ENCODE results near the gene MEGF9.

- TF ChIP-seq, protein P1, sequence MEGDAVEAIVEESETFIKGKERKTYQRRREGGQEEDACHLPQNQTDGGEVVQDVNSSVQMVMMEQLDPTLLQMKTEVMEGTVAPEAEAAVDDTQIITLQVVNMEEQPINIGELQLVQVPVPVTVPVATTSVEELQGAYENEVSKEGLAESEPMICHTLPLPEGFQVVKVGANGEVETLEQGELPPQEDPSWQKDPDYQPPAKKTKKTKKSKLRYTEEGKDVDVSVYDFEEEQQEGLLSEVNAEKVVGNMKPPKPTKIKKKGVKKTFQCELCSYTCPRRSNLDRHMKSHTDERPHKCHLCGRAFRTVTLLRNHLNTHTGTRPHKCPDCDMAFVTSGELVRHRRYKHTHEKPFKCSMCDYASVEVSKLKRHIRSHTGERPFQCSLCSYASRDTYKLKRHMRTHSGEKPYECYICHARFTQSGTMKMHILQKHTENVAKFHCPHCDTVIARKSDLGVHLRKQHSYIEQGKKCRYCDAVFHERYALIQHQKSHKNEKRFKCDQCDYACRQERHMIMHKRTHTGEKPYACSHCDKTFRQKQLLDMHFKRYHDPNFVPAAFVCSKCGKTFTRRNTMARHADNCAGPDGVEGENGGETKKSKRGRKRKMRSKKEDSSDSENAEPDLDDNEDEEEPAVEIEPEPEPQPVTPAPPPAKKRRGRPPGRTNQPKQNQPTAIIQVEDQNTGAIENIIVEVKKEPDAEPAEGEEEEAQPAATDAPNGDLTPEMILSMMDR (optimal IDR thresholded peaks at IDR 0.05 in 1 of 3, IDR thresholded peaks at IDR 0.05 in 1 of 3, conservative IDR thresholded peaks at IDR 0.05 in 1 of 3; ENCODE audit: extremely low read depth in 1 of 3, insufficient read depth in 2 of 3, low read length in 3 of 3): no peak
- TF ChIP-seq EZH2 (IDR thresholded peaks at IDR 0.05; ENCODE audit: low read length): no peak
Observed at GRCh38 chr9:120755044-120755443, 40.8 kb upstream of the MEGF9 start.

All from keratinocyte (primary cell).